GM18861 (cell line): Measurements from ENCODE around the gene MDH1.
"Not testable (repeated sequence)": the region's sequence is repeated elsewhere in the genome, so short reads cannot be mapped to it uniquely, and the experiment has no call there.

ENCODE experiments used
- ATAC-seq: cut with Tn5 transposase; IDR thresholded peaks from one replicate; pipeline ENCODE4 v1.9.1; 2021; ENCODE audit not compliant: unreplicated experiment

Gene MDH1

DNA sequence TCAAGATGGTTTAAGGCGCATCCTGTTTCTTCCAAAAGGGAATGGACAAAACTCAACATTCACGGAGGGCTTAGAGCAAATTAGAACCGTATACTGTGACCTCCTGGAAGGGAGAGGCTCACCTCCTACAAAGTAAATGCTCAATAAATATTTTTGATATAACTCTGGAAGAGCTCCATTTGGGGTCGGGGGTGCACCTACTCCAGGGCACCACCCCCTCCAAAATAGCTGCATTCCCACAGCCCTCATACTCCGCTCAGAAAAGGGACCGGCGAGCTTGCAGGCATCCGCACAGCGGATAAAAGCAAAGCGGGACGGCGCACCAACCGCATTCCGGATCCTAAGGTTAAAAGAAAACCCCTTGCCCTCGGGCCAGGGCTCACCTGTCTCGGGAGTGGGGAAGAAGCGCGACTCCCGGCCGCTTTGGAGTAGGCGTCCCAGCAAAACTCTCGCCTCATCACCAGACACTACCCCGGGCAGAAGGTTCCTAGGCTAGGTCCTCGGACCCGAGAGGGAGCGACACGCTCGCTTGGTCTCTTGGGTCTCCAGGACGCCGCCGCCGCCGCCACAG is 864 bp upstream of the MDH1 start:
- no peak for ATAC-seq

DNA sequence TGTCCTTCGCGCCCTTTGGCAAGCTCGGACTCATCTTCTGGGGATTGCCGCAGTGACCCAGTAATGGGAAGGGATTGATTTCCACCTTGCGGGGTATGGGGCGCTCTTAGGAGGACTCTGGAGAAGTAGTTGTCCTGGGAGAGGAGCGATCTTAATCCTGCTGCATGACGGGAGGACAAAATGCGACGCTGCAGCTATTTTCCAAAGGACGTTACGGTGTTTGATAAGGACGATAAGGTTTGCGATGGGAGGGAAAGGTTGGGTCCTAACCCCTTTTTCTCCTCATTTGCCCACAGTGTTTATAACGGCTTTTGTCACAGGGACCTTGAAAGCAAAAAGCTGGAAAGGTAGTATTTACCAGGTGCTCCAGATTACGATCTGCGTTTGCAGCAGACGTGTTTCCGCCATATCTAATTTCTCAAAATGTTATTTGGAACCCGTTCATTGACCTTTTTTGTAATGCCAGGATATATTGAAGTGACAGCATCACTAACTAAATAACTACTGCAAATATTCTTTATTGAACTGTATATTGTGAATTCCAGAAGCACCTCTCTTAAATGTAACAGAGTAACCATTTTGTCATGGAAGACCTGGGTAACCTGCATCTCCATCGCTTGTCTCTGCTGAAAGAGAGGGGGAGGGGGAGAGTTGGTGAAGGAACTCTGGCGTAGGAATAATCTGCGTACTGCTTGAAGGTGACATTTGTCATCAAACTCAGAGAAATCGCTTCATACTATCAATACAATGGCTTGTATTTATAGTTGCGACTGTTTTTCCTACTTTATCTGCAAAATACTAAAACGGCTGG is 590 bp downstream of the MDH1 start:
- ATAC-seq, result no peak

DNA sequence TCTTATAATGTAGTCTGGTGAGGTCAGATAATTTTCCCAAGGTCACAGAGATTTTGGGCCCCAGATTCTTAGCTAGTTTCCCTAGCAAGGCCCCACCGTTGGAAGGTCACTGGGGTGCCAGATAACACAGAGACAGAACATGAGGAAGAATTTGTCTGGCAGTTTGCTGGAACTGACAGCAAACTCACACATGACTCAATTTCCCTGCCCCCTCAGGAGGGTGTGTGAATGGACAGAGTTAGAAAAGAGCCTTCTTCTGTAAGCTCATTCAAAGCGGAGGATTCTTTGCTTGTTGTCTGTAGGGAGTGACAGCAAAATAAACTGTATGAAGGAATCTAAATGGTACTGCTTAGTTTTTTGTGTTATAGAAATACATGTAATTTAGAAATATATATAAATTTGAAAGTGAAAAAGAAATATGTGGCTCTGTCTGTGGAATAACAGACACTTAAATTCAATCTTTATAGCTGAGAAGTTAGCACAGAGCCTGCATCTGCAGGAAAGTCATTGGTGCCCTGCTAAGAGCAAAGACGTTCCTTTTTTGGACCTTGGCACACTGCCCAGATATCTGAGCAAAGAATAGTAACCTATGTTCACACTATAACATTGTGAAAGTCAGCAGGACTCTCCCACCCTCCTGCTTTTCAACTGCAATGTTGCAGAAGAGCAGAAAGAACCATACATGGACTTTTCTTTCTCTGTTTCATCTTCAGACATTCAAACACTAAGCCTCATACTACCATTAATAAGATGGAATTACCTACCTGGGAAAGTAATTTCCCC is 2.1 kb downstream of the MDH1 start:
- no peak for ATAC-seq

DNA sequence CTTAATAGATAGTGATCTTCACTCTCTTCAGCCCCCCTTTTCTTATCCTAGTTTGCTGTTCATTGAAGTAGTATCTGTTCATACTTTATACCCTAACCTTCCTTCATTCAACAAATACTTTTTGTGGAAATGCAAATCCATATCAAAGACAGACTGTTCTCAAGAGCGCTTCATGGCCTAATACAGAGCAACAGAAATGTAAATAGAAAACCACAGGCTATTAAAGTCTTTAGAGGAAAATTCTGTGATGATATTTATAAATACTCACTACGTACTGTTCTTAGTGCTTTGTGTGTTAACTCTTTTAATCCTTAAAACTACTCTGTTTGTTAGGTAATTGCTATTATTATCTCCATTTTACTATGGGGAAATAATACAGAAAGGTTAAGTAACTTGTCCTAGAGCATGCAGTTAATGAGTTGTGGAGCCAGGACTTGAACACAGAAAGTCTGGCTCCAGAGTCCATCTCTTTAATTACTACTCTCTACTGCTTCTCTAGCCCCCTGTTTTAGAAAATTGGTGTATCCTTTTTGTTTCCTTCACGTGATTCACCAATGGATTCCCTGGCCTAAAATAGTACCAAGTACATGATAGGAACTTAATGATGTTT is 2.9 kb downstream of the MDH1 start:
- no peak for ATAC-seq

DNA sequence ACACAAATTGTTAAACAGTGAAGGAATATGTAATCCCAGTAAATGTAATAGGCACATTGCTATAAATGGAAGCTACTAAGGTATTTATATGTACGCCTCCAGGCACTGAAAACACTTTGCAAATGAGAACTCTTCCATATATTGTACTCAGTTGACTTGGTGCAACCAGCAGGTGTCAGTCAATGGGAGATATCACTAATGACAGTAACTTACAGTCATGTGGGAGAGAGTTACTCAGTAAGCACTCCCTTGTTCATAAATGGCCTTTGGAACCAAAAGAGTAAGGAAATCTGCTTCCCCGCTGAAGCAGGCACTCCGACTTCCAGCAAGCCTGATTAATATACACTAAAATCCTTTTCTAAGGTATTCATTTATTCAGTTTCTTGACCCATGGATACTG is 5.9 kb downstream of the MDH1 start:
- ATAC-seq, result no peak

DNA sequence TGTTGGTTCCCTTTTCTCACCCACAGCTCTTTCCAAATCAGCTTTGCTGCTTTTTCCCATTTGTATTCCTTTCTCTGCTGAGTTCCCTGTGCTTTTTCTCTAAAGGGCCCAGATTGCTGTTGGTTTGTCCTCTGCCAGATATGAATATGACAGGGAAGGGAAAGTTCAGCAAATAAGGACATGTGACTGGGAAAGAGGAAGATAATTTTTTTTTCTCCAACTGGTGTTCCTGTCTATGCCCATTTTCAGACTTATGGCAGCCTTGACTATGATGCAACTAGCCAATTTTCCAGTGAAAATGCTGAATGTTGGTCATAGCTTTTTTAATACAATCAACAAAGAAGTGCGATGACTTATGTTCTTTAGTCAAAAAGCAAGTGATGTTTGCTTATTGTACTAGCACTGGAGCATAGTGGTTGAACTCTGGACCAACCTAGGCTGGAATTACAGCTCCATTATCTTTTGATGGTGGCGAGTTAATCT is 7.7 kb downstream of the MDH1 start:
- no peak for ATAC-seq

DNA sequence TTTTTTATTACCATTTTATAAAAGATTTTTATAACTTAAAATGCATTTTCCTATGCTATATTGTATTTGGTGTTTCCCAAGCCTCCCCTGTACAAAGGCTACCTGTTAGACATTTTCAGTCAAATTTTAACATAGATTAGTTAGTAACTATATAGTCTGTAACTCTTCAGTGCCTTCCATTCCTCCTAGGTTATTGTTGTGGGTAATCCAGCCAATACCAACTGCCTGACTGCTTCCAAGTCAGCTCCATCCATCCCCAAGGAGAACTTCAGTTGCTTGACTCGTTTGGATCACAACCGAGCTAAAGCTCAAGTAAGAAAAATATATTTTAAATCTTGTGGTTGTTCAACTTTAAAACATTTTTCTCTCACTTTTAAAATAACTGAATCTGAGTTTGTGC is 10.2 kb downstream of the MDH1 start:
- ATAC-seq, result no peak

DNA sequence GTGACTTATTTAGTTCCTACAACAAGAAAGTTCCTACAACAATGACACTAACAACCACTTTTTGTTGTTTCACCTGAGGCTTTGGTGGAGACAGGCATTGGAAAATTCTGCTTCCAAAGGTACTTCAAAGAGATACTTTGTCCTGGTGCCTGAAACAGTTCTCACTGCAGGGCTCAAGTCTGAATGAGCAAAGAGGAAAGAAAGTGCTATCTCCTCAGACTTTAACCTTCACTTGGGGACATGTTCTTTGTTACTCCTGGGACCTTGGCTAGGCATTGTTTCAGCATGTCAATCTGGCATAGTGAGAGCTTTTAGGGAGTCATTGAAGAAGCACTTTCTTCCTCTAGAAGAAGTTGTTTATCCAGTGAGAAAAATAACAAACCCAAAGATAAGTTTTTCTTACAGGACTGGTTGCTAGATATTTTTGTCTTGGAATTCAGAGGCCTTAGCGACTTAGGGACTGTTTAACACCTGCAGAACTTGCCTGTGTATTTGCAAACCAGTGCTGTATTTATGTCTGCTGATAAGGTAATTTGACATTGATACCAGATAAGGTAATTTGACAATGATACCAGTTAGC is 12.2 kb downstream of the MDH1 start:
- no peak for ATAC-seq

DNA sequence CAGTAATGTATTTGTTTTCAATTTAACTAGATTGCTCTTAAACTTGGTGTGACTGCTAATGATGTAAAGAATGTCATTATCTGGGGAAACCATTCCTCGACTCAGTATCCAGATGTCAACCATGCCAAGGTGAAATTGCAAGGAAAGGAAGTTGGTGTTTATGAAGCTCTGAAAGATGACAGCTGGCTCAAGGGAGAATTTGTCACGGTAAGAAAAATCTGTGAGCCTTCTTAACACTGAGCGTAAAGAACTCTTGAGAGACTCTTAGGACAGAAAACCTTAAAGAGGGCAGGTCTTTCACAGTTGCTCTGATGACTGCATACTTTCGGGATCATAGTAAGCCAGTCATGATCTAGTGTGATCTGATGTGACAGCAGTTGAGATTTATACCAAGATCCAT is 15.9 kb downstream of the MDH1 start:
- no peak for ATAC-seq

DNA sequence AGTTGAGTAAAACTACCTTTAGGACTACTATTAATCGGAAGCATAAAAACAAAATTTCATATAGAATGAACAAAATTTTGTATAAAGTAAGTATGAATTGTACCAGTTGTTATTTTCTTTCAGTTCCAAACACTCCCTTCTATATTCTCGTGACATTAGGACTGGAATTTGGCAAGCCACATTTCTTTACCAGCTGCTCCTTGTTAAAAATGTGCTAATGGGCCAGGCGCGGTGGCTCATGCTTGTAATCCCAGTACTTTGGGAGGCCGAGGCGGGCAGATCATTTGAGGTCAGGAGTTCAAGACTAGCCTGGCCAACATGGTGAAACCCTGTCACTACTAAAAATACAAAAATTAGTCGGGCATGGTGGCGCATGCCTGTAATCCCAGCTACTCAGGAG is 20.1 kb downstream of the MDH1 start:
- ATAC-seq, result not testable (repeated sequence)

DNA sequence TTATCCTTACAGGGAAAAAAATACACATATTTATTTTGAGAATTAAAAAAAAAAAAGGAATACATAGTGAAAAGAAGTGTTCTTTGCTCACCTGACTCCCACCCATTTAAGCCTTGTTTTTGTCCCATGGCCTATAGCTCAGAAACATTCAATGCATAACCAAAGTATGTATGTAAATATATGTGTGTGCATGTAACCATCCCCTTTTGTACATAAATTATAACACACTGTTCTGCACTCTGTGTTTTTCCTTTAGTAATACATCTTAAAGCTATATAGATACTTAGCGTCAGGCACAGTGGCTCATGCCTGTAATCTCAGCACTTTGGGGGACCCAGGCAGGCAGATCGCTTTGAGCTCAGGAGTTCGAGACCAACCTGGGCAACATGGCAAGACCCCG is 21.8 kb downstream of the MDH1 start:
- no peak for ATAC-seq

DNA sequence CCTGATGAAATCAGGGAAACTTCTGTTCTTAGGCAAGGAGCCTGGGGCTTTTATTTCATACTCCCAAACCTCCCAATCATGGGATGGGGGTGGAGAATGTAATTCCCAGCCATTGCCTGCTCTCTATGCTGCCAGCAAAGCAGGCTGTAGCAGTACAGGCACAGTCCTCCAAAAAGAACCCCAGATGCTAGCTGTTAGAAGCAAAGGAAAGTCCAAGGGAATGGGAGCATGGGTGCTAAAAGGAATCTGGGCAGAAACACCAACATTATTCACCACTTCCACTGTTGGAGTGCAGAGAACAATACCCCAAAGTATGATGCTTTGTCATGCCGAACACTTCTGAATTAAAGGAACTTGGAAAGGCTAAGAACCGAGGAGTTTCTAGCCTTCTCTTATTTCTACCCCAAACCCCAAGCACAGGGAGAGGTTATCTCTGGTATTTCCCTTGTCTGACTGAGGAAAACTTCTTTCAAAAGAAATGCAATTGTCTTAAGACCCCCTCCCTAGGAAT is 24.7 kb downstream of the MDH1 start:
- no peak for ATAC-seq

DNA sequence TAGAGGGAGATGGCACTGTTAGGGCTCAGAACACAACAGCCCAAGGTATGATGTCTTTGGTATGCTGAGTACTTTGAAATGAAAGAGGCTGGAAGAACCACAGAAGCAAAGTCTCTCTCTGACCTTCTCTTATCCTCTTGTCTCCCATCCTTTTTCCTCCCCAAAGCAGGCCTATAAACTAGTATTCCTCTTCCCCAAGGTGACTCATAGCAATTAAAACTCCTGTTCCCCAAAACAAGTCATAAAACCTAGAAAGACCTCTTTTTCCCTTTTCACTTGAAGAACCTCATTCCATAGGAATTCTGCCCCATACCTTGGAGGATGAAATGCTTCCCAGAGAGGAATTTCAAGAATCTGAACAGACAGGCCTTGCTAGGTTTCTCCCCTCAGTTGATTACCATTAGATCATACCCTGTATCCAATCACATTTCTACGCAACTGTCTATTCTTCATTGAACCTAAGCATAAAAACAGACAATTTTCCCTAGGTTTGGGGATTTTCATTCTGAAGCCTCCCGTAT is 25.7 kb downstream of the MDH1 start:
- no peak for ATAC-seq

DNA sequence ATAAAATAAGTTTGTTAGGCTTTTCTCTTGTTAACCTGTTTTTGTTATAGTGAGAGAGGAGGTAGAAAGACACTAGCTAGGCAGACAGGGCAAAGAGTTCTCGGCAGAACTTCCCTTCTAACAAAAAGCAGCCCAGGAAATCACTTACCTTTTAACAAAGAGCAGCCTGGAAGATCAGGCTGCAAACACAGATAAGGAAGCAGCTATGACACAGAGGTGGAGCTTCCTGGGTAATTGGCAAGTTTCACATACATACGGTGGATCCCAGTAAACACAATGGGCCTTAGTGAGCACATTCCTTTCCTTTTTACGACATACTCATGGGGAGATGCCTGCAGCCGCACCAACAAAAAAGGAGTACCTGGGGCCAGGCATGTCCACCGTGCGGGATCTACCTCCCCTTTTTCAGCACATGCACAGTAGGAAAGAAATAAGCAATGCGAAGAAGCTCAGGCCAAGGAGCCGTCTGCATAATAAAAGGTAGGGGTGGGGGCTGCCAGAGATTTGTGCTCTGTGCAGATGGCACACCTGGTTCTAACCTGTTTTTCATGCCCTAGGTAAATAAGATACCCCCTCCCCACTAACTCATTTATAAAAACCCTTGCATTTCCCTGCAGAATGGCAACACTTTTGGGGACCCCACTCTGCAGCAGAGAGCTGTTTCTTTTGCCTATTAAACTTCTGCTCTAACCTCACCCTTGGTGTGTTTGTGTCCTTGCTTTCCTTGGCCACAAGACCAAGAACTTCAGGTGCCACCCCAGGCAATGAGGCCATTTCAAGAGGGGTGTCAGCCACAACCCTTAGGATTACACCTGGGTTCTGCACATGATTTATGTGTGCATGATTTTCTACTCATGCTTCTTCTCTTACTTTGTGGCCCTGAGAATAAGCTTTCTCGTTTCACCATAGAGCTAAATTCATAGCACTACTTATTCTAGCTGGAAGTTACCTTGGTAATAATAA is 26.5 kb downstream of the MDH1 start:
- no peak for ATAC-seq

DNA sequence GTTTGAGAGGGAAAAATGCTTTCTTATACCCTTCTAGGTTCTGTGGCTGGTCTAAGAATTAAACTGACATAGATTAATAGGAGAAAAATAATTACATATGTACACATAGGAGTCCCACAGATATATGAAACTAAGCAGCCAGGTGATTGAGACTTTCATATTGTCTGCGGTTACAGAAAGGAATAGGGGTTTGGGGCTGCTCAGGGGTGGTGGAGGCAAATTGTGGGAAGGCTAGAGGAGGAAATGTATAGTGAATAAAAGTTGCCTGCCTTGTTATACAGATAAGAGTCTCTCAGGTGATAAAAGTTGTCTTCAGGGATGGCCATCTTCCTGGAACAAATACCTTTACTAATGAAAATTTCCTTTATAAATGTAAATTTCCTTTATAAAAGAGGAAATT is 28.6 kb downstream of the MDH1 start:
- no peak for ATAC-seq

DNA sequence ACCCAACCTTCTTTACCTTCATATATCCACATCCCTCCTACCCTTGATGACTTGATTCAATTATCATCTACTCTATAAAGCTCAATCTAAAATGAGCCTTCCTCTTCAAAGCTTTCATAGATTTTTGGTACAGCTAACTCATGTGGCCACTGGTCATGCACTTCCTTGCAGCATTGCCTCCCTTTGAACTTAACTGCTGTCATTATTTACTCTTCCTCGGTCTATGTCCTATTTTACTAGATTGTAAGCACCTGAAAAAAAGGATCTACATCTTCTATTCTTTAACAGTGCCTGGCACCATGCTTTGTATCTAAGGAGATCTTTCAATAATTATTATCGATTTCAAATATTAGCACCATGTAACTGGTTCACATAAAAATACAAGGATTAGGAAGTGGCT is 30.6 kb downstream of the MDH1 start:
- ATAC-seq, result no peak

DNA sequence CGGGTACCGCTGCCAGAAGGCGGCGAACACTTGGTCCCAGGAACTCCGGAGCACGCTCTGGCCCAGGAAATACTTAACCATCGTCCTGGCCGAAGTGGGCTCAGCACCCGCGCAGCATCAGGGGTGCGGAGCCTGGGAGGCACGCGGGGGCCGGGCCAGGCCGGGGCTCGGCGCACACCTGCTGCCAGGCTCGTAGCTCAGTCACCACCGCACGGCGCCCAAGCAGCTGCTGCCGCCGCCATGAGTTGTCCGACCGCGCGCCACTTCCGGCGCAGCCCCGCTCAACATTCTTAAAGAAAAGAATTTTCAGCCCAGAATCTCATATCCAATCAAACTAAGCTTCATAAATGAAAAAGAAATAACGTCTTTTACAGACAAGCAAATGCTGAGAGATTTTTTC is 34.0 kb downstream of the MDH1 start:
- no peak for ATAC-seq

DNA sequence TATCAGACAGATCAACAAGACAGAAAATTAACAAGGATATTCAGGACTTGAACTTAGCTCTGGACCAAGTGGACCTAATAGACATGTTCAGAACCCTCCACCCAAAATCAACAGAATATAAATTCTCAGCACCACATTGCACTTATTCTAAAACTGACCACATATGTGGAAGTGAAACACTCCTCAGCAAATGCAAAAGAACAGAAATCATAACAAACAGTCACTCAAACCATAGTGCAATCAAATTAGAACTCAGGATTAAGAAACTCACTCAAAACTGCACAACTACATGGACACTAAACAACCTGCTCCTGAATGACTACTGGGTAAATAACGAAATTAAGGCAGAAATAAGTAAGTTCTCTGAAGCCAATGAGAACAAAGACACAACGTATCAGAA is 35.0 kb downstream of the MDH1 start:
- not testable (repeated sequence) for ATAC-seq

DNA sequence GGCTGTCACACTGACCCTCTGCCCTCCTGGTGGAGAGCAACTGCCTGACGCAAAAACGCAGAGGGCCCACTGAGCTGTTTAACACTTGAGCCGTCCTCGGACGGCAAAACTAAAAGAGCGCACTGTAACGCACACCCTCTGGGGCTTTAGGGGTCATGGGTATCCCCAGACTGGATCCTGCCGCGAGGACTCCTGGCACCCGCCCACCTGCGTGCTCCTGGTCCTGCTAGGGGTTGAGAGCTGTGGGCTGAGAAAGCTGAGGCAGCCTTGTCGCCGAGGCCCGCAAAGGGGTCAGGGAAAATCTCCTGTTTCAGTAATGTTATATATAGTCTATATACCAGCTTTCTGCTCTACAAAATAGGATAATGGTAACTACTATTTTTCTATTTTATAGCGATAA is 39.1 kb downstream of the MDH1 start:
- ATAC-seq, result no peak
